ENCODE data around the gene GPR18.

DNA sequence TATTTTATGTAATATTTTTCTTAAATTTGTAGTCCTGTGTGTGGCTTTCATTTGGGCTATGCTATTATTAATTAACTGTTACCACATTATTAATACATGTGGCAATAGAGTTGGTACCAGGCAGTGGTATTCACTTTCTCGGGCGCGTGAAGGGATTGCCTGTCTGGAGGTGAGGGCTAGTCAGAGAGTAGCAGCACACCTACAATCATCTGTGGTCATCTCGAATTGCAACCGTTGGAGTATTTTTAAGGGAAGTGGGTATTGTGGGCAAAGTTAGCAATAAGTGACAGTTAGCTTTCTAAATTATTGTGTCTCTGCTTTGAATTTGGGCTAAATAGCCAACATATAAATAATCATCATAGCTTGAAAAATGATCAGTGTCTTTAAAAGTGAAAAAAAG is 20.0 kb upstream of the GPR18 start:
- TF ChIP-seq, protein P1, sequence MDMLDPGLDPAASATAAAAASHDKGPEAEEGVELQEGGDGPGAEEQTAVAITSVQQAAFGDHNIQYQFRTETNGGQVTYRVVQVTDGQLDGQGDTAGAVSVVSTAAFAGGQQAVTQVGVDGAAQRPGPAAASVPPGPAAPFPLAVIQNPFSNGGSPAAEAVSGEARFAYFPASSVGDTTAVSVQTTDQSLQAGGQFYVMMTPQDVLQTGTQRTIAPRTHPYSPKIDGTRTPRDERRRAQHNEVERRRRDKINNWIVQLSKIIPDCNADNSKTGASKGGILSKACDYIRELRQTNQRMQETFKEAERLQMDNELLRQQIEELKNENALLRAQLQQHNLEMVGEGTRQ (IDR thresholded peaks at IDR 0.05; ENCODE audit: low read depth, low read length) = no peak
- TF ChIP-seq, protein P2, sequence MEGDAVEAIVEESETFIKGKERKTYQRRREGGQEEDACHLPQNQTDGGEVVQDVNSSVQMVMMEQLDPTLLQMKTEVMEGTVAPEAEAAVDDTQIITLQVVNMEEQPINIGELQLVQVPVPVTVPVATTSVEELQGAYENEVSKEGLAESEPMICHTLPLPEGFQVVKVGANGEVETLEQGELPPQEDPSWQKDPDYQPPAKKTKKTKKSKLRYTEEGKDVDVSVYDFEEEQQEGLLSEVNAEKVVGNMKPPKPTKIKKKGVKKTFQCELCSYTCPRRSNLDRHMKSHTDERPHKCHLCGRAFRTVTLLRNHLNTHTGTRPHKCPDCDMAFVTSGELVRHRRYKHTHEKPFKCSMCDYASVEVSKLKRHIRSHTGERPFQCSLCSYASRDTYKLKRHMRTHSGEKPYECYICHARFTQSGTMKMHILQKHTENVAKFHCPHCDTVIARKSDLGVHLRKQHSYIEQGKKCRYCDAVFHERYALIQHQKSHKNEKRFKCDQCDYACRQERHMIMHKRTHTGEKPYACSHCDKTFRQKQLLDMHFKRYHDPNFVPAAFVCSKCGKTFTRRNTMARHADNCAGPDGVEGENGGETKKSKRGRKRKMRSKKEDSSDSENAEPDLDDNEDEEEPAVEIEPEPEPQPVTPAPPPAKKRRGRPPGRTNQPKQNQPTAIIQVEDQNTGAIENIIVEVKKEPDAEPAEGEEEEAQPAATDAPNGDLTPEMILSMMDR (conservative IDR thresholded peaks at IDR 0.05; ENCODE audit: low read depth, low read length) = no peak
- TF ChIP-seq POLR2A (IDR thresholded peaks at IDR 0.05; ENCODE audit: low read depth, low read length) (no peak), RAD21 (IDR thresholded peaks at IDR 0.05; ENCODE audit: low read length) (no peak)

All from IMR-90 (cell line).